GM23338 (cell line): ENCODE measurements around the gene PDIA4. TPM values are rescaled to one million over a fixed set of nuclear protein-coding genes. Genes with fewer than 3 reads are reported as not detected.
A peak's percentile ranks its signal among the peaks of the same experiment; 100 is the strongest.

Experiments used
- ATAC-seq: fragments of 200-7000 bp; cut with Tn5 transposase; 3 replicates; pipeline ENCODE4 v1.9.1; 2020
- DNase-seq: peaks from one replicate; pipeline ENCODE4 v3.0.0-alpha.2; 2015; ENCODE audit warnings: low spot score
- H2AFZ ChIP-seq: fragments of 200-600 bp; sonication (generic); 2 replicates; pipeline ENCODE4 v1.8.0; 2016; ENCODE audit warnings: antibody characterized with exemption, mild to moderate bottlenecking, moderate library complexity
- H3F3A ChIP-seq: fragments of 200-600 bp; sonication (generic); replicated peaks from 2 replicates; pipeline ENCODE4 v1.8.0; 2017; ENCODE audit warnings: antibody characterized with exemption, mixed run types, low read depth
- H3K27ac ChIP-seq: fragments of 200-600 bp; sonication (generic); 2 replicates; pipeline ENCODE4 v1.6.1; 2016; ENCODE audit warnings: low read depth
- H3K27me3 ChIP-seq: fragments of 200-600 bp; sonication (generic); 2 replicates; pipeline ENCODE4 v1.8.0; 2016; ENCODE audit warnings: mild to moderate bottlenecking, mixed run types, moderate library complexity; ENCODE audit not compliant: insufficient read depth
- H3K36me3 ChIP-seq: fragments of 200-600 bp; sonication (generic); 2 replicates; pipeline ENCODE4 v1.8.0; 2016; ENCODE audit warnings: mild to moderate bottlenecking; ENCODE audit not compliant: insufficient read depth
- H3K4me1 ChIP-seq: fragments of 200-600 bp; sonication (generic); 2 replicates; pipeline ENCODE4 v1.8.0; 2016; ENCODE audit warnings: mild to moderate bottlenecking, moderate library complexity; ENCODE audit not compliant: insufficient read depth
- H3K4me2 ChIP-seq: fragments of 200-600 bp; sonication (generic); 2 replicates; pipeline ENCODE4 v1.7.1; 2017; ENCODE audit warnings: mixed run types
- H3K4me3 ChIP-seq: fragments of 200-600 bp; sonication (generic); 2 replicates; pipeline ENCODE4 v1.6.1; 2016; ENCODE audit warnings: mixed run types
- H3K79me2 ChIP-seq: fragments of 200-600 bp; sonication (generic); replicated peaks from 2 replicates; pipeline ENCODE4 v1.8.0; 2017; ENCODE audit warnings: mild to moderate bottlenecking; ENCODE audit not compliant: insufficient read depth
- H3K9me2 ChIP-seq: fragments of 200-600 bp; sonication (generic); 2 replicates; pipeline ENCODE4 v1.8.0; 2017; ENCODE audit not compliant: insufficient read depth
- H4K20me1 ChIP-seq: fragments of 200-600 bp; sonication (generic); replicated peaks from 2 replicates; pipeline ENCODE4 v1.8.0; 2017; ENCODE audit warnings: mild to moderate bottlenecking; ENCODE audit not compliant: insufficient read depth
- H3K27ac Mint-ChIP-seq: 2 replicates; pipeline ENCODE4 v1.8.0; 2020; ENCODE audit warnings: inconsistent platforms, mild to moderate bottlenecking, moderate library complexity, mixed read lengths
- H3K27me3 Mint-ChIP-seq: 3 replicates; pipeline ENCODE4 v1.8.0; 2022; ENCODE audit warnings: low read depth, mild to moderate bottlenecking, moderate library complexity, mixed read lengths, inconsistent platforms; ENCODE audit not compliant: insufficient read depth, poor library complexity
- H3K36me3 Mint-ChIP-seq: 3 replicates; pipeline ENCODE4 v1.8.0; 2021; ENCODE audit warnings: low read depth, mild to moderate bottlenecking, inconsistent platforms, moderate library complexity, mixed read lengths
- H3K4me1 Mint-ChIP-seq: 3 replicates; pipeline ENCODE4 v1.8.0; 2020; ENCODE audit warnings: mild to moderate bottlenecking, inconsistent platforms, mixed read lengths
- H3K4me3 Mint-ChIP-seq: 3 replicates; pipeline ENCODE4 v1.8.0; 2021; ENCODE audit warnings: moderate library complexity, mild to moderate bottlenecking, inconsistent platforms, mixed read lengths
- H3K9me3 Mint-ChIP-seq: 3 replicates; pipeline ENCODE4 v1.8.0; 2020; ENCODE audit warnings: moderate library complexity, mild to moderate bottlenecking, inconsistent platforms, mixed read lengths
- CREB1 ChIP-seq: fragments of 250-450 bp; sonication (Bioruptor Pico); IDR thresholded peaks from 2 replicates; pipeline ENCODE4 v1.5.0; 2020; ENCODE audit warnings: low read depth, mild to moderate bottlenecking, moderate library complexity
- CTCF ChIP-seq, 2 experiments: fragments of 200-600 bp in 1 of 2; sonication (generic) in 1 of 2; conservative IDR thresholded peaks; 2 replicates each; pipeline versions ENCODE4 v1.5.1 to v1.6.1; 2016 to 2017; ENCODE audit warnings: antibody characterized with exemption in 2 of 2, low read depth in 2 of 2, mild to moderate bottlenecking in 2 of 2, moderate library complexity in 1 of 2
- ETS1 ChIP-seq: IDR thresholded peaks from 2 replicates; pipeline ENCODE4 v1.6.1; 2016; ENCODE audit warnings: antibody characterized with exemption
- EZH2 ChIP-seq: fragments of 200-600 bp; sonication (generic); IDR thresholded peaks from one replicate; pipeline ENCODE4 v1.8.0; 2017; ENCODE audit warnings: antibody characterized with exemption, mild to moderate bottlenecking, low read depth; ENCODE audit not compliant: unreplicated experiment
- EZH2phosphoT487 ChIP-seq: fragments of 200-600 bp; sonication (generic); IDR thresholded peaks from one replicate; pipeline ENCODE4 v1.8.1; 2018; ENCODE audit warnings: antibody characterized with exemption; ENCODE audit not compliant: unreplicated experiment
- JUNB ChIP-seq: IDR thresholded peaks from one replicate; pipeline ENCODE4 v1.6.1; 2016; ENCODE audit warnings: antibody characterized with exemption; ENCODE audit not compliant: unreplicated experiment
- NANOG ChIP-seq: IDR thresholded peaks from 2 replicates; pipeline ENCODE4 v1.6.1; 2016; ENCODE audit warnings: antibody characterized with exemption, borderline replicate concordance
- POLR2AphosphoS5 ChIP-seq: IDR thresholded peaks from 2 replicates; pipeline ENCODE4 v1.6.1; 2016; ENCODE audit warnings: antibody characterized with exemption, low read depth
- REST ChIP-seq: IDR thresholded peaks from one replicate; pipeline ENCODE4 v1.6.1; 2018; ENCODE audit warnings: antibody characterized with exemption; ENCODE audit not compliant: unreplicated experiment
- STAT1 ChIP-seq: IDR thresholded peaks from one replicate; pipeline ENCODE4 v1.6.1; 2016; ENCODE audit warnings: antibody characterized with exemption; ENCODE audit not compliant: unreplicated experiment
- ZNF114 ChIP-seq: fragments of 250-450 bp; sonication (Bioruptor Pico); IDR thresholded peaks from 2 replicates; pipeline ENCODE4 v1.5.0; 2020; ENCODE audit warnings: mild to moderate bottlenecking, moderate library complexity
- ZNF331 ChIP-seq: fragments of 250-450 bp; sonication (Bioruptor Pico); IDR thresholded peaks from 2 replicates; pipeline ENCODE4 v1.5.0; 2020; ENCODE audit warnings: low read depth, mild to moderate bottlenecking, moderate library complexity
- ZNF462 ChIP-seq: fragments of 250-450 bp; sonication (Bioruptor Pico); IDR thresholded peaks from 2 replicates; pipeline ENCODE4 v1.5.0; 2020; ENCODE audit warnings: mild to moderate bottlenecking, moderate library complexity
- polyA plus RNA-seq: library from polyadenylated mRNA; unstranded; fragments of >200 nt; fragmentation: Nextera tagmentation; extraction: Ambion mirVana; gene quantifications from 2 replicates; pipeline ENCODE4 v1.2.1, GENCODE V29; 2016
- total RNA-seq: library from RNA; depleted of rRNA; stranded (reverse); fragments of >200 nt; shearing (Covaris generic); gene quantifications from 2 replicates; pipeline ENCODE4 v1.2.3, GENCODE V29; 2014

PDIA4 gene
- total and polyA plus RNA-seq, 2 experiments from 2014 or later, result 196 to 332 TPM

- Mint-ChIP-seq H3K4me3 (no peak overlapping the region), H3K36me3 (peaks cover 51% of the 10 kb centered on the region), H3K27ac (no peak overlapping the region), H3K4me1 (0 out of 3 replicates have a peak, but pooled peaks cover 5% of the 10 kb centered on the region), H3K9me3 (no peaks in the 10 kb centered on the region), H3K27me3 (peaks cover 3% of the 10 kb centered on the region)
- Histone ChIP-seq H3K36me3 (peaks cover 31% of the 10 kb centered on the region), H2AFZ (no peak overlapping the region), H3F3A (peaks cover 43% of the 10 kb centered on the region), H3K4me1 (no peaks in the 10 kb centered on the region; the same call in 1 of the 2 replicates), H3K79me2 (peaks cover 10% of the 10 kb centered on the region), H3K27ac (peak overlapping the region; percentile 26; the same call in 1 of the 2 replicates), H3K4me3 (no peak overlapping the region), H3K27me3 (no peaks in the 10 kb centered on the region), H3K4me2 (no peak overlapping the region), H3K9me2 (no peaks in the 10 kb centered on the region), H4K20me1 (no peaks in the 10 kb centered on the region; the same call in 1 of the 2 replicates)
- no peak for TF ChIP-seq EZH2
- no peak for TF ChIP-seq ETS1
- no peak for TF ChIP-seq REST
- TF ChIP-seq STAT1, result no peak
- no peak for TF ChIP-seq CTCF (conservative IDR thresholded peaks at IDR 0.05; ENCODE audit: low read depth in 2 of 2)
- no peak for TF ChIP-seq JUNB
- no peak for TF ChIP-seq ZNF114 (CRISPR knock-in tag)
- TF ChIP-seq POLR2AphosphoS5, result no peak
- TF ChIP-seq EZH2phosphoT487, result no peak
- TF ChIP-seq NANOG, result no peak
- no peak for TF ChIP-seq CREB1 (CRISPR knock-in tag)
- no peak for TF ChIP-seq ZNF462 (CRISPR knock-in tag)
- no peak for TF ChIP-seq ZNF331 (CRISPR knock-in tag)
- ATAC-seq, result no peak
- DNase-seq, result no peak
Observed at GRCh38 chr7:149070372-149071125, 42.2 kb upstream of the PDIA4 start.
